GM21786 (cell line): ENCODE measurements around the gene FXYD3.
"Not testable (repeated sequence)": the region's sequence is repeated elsewhere in the genome, so short reads cannot be mapped to it uniquely, and the experiment has no call there.

ENCODE experiments used
- ATAC-seq: cut with Tn5 transposase; IDR thresholded peaks from one replicate; pipeline ENCODE4 v1.9.1; 2021; ENCODE audit not compliant: unreplicated experiment

FXYD3 gene

DNA sequence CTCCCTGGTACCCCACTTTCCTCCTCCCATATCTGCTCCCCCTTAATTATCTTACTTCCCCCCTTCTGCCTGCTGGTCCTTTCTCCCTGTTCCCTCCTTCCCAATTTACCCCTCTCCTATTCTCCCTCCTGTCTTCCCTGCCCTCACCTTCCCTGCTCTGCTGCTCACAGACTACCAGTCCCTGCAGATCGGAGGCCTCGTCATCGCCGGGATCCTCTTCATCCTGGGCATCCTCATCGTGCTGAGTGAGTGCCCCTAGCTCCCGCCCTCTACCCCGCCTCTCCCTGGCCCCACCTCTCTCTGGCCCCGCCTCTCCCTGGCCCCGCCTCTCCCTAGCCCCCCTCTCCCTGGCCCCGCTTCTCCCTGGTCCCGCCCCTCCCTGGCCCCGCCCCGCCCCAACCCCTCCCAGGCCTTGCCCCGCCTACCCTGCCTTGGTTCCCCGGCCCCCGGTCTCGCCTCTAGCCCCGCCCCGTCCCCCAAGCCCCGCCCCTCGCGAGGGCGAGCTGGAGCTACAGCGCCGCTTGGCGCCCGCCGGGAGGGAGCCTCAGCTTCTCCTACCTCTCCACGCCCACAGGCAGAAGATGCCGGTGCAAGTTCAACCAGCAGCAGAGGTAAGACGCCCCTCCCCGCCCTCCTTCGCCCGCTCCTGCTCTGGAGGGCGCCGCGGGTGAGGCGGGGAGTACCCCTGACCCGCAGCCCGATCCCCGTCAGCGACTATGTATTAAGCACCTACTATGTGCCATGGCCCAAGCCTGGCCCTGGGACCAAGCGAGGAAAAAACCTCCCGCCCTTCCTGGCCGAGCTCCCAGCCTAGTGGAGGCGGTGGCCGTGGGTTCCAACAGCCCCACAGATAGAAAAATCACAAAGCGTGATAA lies 25.6 kb downstream of the FXYD3 start:
- peak; percentile 46 for ATAC-seq

GRCh38 chr19:35141837-35142605 lies 26.4 kb downstream of the FXYD3 start:
- no peak for ATAC-seq

GRCh38 chr19:35142606-35143230 lies 27.1 kb downstream of the FXYD3 start:
- ATAC-seq: no peak

DNA sequence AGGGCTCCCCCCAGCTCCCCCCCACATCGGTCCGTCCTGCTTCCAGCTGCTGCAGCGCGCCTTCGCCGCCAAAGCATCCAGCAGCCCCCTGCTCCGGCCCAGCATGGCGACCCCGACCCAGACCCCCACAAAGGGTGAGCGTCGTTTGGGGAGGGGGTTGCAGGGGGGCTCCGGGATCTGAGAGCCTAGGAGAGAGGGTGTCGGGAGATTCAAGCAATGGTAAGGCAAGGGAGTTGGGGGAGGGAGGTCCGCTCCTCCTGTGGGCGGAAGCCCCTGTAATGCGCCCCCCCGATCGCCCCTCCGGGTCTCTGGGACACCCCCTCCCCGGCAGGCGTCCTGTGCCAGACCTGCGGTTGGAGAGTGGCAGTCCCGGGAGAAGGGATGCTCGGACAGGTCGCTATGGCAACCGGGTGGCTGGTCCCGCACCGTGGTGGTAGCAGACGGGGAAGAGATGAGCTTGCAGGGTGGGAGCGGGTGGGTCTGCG lies 27.6 kb downstream of the FXYD3 start, which contains the start of gene FXYD7:
Gene FXYD7, plus strand, starts transcription at position 25 of the 485 bp plus-strand sequence. Its CDS starts 79 bp downstream, at position 104.
- ATAC-seq: no peak

DNA sequence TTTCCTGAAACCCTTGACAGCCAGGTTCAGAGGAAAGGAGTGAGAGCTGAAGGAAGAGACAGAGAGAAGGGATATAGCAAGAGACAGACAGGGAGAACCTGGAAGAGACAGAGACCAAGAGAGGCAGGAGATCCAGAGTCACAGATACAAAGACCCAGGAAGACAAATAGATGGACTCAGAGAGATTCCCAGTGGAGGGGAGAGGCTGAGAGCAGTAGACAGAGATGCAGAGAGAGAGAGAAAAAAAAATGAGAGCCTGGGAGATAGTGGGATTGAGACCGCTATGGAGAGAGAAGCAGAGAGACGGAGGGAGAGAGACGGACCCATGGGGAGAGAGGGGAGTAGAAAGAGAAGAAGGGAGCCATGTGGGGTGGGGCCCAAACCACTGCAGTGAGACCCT lies 28.2 kb downstream of the FXYD3 start:
- no peak for ATAC-seq

DNA sequence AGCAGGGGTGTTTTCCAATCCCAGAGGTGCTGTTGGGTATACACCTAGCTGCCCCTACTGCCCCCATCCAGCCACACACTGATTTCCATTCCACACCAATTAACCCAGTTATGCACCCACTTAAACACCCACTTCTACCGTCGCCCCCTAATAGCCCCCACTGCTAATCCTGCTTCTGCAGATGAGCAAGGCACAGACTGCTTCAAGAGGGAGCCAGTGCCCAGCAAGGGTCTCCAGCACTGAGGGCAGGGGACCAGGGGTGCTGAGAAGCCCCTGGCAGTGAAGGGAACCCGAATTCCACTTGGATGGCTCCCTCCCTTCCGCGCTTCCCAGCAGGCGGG lies 28.6 kb downstream of the FXYD3 start:
- ATAC-seq: no peak

DNA sequence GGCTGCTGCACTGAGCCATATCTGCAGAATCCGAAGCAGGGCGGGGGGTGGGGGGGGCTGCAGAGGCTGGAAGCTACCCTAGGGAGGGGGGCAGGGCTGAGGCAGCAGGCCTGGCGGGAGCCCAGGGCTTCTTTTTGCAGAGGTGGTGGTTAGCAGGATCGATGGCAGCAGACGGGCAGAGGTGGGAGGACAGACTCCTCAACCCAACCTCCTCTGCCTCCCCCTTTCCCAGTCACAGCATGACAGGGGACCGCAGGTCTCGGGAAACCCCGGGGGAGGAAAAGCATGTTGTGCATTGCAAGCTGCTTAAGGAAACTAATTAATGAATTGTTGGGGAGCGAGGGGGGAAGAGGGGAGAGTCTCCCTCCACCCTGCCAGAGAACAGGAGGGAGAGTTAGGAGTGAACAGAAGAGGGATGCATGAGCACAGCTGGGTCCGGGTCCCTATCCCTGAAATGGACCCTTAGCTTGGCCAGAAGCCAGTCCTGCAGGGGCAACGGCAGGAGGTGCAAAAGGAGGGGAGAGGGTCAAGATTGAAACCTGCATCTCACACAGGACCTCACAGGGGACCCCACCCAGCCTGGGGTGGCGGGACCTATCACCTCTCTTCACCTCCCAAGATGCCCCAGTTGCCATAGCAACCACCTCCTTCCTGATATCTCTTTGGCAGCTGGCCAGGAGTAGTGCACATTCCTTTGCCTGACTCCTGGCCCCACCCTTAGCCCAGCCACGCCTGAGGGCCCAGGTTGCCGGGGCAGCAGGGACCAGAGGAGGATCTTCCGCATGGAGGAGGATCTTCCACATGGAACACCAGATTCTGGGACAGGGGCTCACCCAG lies 29.2 kb downstream of the FXYD3 start:
- no peak for ATAC-seq

GRCh38 chr19:35146746-35147459 lies 31.3 kb downstream of the FXYD3 start:
- ATAC-seq: no peak

DNA sequence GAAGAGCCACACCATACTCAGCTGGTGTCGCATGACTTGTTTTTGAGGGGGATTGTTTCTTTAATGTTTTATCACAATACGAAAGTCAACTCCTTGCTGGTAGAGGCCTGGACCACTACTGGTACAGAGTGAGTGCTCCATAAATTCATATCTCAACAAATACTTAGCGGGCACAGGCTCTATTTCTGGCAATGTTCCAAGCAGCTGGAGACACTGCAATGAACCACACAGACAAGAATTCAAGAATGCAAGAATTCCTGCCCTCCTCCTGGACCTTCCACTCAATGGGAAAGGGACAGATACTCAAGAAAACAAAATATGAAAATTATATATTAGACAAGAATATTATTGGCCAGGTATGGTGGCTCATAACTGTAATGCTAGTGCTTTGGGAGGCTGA lies 33.8 kb downstream of the FXYD3 start:
- ATAC-seq: no peak

DNA sequence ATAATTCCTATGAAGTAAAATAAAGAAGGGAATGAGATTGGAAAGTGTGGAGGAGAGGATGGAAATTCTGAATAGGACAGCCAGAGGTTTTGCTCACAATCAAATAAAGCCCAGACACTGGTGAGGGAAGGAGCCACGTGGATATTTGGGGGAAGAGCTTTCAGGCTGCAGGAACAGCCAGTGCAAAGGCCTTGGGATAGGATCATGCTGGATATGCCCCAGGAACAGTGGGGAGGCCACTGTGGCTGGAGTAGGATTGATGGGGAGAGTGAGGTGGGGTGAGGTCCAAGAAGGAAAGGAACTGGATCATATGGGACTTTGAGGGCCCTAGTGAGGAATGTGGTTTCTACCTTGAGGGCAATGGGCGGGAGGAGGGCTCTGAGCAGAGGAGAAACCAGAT lies 34.8 kb downstream of the FXYD3 start:
- no peak for ATAC-seq

GRCh38 chr19:35151273-35152065 lies 35.8 kb downstream of the FXYD3 start:
- no peak for ATAC-seq

- not testable (repeated sequence) for ATAC-seq
Observed at GRCh38 chr19:35153129-35153522, 37.5 kb downstream of the FXYD3 start.

- ATAC-seq: no peak
Observed at GRCh38 chr19:35153701-35154524, 38.3 kb downstream of the FXYD3 start.

DNA sequence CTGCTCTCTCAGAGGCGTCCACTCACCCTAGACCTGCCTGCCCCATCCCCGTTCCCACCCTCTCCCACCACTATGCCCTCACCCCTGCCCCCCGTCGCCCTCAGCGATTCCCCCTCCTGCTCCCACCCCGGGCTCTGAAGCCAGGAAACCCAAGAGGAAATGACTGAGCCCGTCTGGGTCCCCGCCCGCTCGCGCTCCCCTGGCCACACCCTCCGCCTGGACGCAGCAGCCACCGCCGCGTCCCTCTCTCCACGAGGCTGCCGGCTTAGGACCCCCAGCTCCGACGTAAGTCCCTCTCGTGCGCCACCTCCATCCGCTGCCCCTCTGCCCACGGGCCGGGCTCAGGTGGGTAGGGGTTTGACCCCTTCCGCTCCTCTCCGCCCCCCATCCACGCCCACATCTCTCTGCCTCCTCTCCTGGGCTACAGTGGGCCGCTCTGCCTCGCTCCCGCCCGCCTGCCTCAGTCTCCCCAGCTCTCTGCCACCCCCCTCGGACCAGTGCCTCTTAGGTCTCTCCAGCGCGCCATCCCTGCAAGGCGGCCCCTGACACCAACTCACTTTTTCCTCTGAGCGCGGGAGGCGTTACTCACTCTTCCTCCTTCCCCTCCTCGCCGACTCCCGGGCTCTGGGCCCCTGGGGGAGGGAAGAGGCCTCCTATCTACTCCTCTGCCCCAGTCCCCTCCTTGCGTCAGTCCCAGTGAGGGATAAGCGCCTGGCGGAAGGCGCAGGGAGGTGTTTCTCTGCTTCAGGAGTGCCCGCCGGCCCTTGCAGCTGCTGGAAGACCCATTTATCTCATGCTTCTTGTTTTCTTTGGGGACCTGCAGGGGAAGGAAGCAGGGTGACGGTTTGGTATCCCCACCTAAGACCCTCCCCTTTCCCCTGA lies 39.1 kb downstream of the FXYD3 start, which contains the start of gene FXYD5:
Gene FXYD5, plus strand, starts transcription at position 211 of the 882 bp plus-strand sequence. CDS start 816 bp downstream, outside the sequence.
- ATAC-seq: no peak

GRCh38 chr19:35155441-35155840 lies 39.8 kb downstream of the FXYD3 start:
- no peak for ATAC-seq

DNA sequence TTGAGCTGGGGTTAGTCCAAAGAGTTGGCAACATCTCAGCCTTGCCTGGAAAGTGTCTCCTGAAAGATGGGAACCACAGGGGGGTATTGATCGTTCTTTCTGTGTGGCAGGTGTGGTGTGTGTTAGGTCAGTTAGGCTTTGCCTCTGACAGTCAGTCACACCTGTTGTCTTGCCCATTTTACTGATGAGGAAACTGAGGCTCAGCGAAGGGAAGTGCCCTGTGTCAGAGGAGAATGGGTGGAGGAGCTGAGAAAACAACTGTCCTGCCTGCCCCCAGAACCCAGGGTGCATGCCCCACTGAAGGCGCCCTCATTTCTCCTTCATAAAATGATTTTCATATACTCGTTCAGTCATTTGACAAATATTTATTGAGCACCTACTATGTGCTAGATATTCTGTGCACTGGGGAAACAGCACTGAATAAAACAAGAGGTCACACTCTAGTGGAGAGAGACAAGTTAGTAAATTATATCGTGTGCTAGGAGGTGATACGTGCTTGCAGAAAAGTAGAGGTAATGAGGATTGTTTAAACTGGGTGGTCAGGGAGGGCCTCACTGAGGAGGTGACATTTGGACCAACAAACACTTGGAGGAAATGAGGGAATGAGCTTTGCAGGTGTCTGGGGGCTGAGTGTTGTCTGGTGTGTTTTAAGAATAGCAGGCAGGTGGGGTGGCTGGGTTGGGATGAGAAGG lies 40.5 kb downstream of the FXYD3 start:
- no peak for ATAC-seq

DNA sequence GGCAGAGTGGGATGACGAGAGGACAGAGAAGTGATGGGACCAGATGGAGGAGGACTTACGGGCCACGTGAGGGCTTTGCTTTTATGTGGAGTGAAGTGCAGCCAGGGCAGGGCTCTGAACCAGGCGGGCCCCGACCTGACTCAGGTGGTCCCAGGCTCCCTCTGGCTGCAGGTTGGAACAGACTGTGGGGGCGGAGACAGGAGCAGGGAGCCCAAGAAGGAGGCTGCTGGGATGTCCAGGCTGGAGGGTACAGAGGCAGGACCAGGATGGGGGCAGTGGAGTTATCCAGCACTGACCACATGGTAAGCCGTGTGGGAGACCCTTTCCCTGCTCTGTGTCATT lies 41.0 kb downstream of the FXYD3 start:
- no peak for ATAC-seq
